SIG-M5 treated with dmso at 0.1 percent for 504 hours (cell line): Measurements from ENCODE around the gene PPHLN1.
"Not testable (repeated sequence)": the region's sequence is repeated elsewhere in the genome, so short reads cannot be mapped to it uniquely, and the experiment has no call there.

ENCODE experiments used
- DNase-seq: peaks from one replicate; lab custom pipeline; 2025; ENCODE audit not compliant: unreplicated experiment; lab: John Stamatoyannopoulos, UW

Gene PPHLN1

GRCh38 chr12:42320796-42321195, 5.2 kb upstream of the PPHLN1 start:
- no peak for DNase-seq

GRCh38 chr12:42322567-42322966, 3.4 kb upstream of the PPHLN1 start:
- no peak for DNase-seq

- DNase-seq, result no peak
Measured at GRCh38 chr12:42323856-42324255, 2.1 kb upstream of the PPHLN1 start.

GRCh38 chr12:42325326-42325652, 678 bp upstream of the PPHLN1 start:
- no peak for DNase-seq

- DNase-seq, result peak; percentile 36
Measured at GRCh38 chr12:42326541-42327226, 717 bp downstream of the PPHLN1 start.

GRCh38 chr12:42327227-42327590, 1.2 kb downstream of the PPHLN1 start:
- no peak for DNase-seq

- DNase-seq, result peak; percentile 3
Measured at GRCh38 chr12:42330097-42330496, 4.1 kb downstream of the PPHLN1 start.

GRCh38 chr12:42332301-42333285, 6.6 kb downstream of the PPHLN1 start:
- peak; percentile 65 for DNase-seq

- DNase-seq, result no peak
Measured at GRCh38 chr12:42336286-42336685, 10.3 kb downstream of the PPHLN1 start.

GRCh38 chr12:42338280-42338679, 12.3 kb downstream of the PPHLN1 start:
- no peak for DNase-seq

- no peak for DNase-seq
Measured at GRCh38 chr12:42342028-42342427, 16.1 kb downstream of the PPHLN1 start.

GRCh38 chr12:42343721-42344120, 17.8 kb downstream of the PPHLN1 start:
- DNase-seq, result no peak

GRCh38 chr12:42346403-42347002, 20.5 kb downstream of the PPHLN1 start:
- no peak for DNase-seq

- DNase-seq, result not testable (repeated sequence)
Measured at GRCh38 chr12:42349119-42350020, 23.4 kb downstream of the PPHLN1 start.

- not testable (repeated sequence) for DNase-seq
Measured at GRCh38 chr12:42350021-42350407, 24.0 kb downstream of the PPHLN1 start.

GRCh38 chr12:42356344-42356743, 30.4 kb downstream of the PPHLN1 start:
- no peak for DNase-seq

GRCh38 chr12:42360747-42361403, 34.9 kb downstream of the PPHLN1 start:
- no peak for DNase-seq

GRCh38 chr12:42361909-42362646, 36.1 kb downstream of the PPHLN1 start:
- no peak for DNase-seq

- no peak for DNase-seq
Measured at GRCh38 chr12:42362647-42363260, 36.8 kb downstream of the PPHLN1 start.
